Measurements from ENCODE around the gene CIITA.
A peak's percentile ranks its signal among the peaks of the same experiment; 100 is the strongest.

Gene CIITA

DNA sequence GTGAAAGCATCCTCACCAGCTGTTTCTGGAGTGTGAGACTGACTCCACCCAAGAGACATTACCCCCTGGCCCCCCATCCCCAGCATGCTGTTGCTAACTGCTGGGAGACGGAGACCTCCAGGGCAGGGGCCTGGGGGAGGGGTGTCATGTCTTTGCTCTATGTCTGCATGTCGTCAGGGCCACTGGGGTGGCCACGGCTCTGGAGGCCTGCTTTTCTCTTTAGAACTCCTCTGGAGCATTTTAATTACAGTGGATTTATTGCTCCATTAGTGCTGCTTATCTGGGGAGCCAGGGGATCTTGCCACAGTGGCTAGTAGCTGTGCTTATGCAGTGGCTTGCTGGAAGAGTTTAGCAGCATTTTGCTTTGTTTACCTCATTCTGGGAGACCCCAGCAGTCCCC, 99.6 kb downstream of the CIITA start:
- TF ChIP-seq, protein P1, sequence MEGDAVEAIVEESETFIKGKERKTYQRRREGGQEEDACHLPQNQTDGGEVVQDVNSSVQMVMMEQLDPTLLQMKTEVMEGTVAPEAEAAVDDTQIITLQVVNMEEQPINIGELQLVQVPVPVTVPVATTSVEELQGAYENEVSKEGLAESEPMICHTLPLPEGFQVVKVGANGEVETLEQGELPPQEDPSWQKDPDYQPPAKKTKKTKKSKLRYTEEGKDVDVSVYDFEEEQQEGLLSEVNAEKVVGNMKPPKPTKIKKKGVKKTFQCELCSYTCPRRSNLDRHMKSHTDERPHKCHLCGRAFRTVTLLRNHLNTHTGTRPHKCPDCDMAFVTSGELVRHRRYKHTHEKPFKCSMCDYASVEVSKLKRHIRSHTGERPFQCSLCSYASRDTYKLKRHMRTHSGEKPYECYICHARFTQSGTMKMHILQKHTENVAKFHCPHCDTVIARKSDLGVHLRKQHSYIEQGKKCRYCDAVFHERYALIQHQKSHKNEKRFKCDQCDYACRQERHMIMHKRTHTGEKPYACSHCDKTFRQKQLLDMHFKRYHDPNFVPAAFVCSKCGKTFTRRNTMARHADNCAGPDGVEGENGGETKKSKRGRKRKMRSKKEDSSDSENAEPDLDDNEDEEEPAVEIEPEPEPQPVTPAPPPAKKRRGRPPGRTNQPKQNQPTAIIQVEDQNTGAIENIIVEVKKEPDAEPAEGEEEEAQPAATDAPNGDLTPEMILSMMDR (IDR thresholded peaks at IDR 0.05; ENCODE audit: low read depth, low read length): no peak
- DNase-seq (ENCODE audit: extremely low read depth, low read depth): no peak

DNA sequence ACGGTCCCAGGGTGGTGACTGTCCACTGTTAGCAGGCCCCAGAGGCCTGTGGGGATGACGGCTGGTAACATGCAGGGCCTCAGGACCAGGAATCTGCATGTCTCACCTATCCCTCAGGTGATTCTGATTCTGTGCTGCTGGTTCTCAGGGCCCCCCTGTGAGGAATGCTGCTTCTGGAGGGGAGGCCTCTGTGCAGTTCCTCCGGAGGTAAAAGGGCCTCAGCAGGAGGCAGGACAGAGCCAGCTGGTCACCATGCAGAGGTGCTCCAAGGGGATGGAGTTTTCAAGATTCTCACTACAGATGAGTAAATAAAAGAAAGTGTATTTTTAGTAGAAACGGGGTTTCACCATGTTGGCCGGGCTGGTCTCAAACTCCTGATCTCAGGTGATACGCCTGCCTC, 101.1 kb downstream of the CIITA start:
- no peak for DNase-seq (ENCODE audit: extremely low read depth, low read depth)
- TF ChIP-seq, protein P1 (IDR thresholded peaks at IDR 0.05; ENCODE audit: low read depth, low read length): no peak

DNA sequence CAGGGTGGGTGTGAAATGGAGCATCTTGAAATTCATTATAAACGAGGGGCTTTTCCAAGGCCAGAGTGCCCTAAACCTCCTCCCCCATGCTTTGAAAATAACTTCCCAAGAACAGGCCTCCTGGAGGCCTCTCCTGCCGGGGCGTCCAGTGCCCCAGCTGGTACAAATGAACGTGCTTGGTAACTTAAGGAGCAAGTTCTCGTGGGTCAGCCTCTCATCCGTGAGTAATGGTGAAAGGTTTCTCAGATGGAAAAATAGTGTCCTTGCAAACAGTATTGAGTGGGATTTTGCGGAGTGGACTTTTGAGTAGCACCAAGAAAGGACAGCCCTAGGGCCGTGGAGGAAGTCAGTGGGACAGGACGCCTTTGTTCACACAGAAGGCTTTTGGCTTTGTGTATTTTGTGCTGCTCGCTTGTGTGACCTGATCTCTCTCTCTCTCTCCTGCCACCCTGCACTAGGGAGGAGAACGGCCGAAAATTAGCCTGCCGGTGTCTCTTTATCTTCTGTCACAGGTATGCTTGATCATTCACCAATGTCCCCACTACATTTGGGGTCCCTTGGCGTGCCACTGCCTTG, 102.0 kb downstream of the CIITA start:
- no peak for DNase-seq (ENCODE audit: extremely low read depth, low read depth)
- TF ChIP-seq, protein P1 (IDR thresholded peaks at IDR 0.05; ENCODE audit: low read depth, low read length): no peak

DNA sequence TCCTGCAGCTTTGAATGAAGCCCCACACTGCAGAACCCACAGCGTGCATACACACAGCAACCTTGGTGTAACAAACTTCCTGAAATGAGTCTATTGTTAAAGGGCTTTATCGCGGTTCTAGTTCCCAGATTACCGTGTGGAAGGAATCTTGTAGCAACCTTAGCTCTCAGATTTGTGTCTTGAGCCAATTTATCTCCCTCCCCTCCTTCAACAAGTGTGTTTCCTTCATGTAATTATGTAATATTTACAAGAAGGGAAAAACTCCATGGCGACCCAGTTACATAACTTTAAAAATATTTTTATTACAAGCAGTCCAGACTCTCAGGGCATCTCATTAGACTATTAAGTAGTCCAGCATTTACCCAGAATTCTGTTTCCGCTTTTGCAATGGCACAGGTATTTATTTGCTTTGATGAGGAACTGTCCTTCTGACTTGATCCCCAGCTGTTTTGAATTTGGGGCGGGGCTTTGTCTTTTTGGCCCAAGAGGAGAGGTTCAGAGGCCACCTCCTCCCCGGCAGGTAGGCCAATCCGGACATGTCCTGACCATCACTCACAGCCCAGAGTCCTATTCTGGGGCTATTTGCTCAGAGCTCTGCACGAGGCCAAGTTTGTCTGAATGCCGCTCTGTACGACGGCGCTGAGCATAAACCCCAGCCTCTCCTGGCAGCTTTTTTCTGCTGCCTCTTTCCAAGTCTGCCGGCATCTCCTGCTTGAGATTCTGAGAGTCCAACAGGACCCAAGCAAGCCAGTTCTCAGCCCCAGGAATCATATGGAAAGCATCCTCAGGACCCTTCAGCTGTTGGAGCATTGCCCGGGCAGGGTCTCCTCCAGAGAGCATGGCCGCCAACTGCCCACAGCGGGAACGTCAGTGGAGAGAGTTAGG, 103.0 kb downstream of the CIITA start:
- DNase-seq (ENCODE audit: extremely low read depth, low read depth): no peak
- TF ChIP-seq, protein P1 (IDR thresholded peaks at IDR 0.05; ENCODE audit: low read depth, low read length): no peak

DNA sequence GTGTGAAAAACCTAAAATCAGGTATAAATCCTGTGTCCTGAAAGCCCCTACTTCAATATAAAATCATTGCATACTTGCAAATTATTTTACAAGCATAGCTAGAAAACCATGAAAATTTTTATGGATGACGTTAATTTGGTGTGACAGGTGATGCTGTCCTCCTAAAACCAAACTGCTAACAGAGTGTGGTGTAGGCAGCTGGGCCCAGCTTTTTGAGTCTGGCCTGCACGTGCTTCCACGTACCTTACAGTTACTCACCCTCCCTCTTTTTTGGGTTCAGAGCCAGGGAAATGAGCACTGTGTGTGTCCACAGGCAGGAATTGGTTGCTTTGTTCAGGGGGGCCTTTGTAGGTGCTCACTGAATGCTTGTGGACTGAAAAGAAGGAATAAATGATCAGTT, 103.8 kb downstream of the CIITA start:
- TF ChIP-seq, protein P1 (IDR thresholded peaks at IDR 0.05; ENCODE audit: low read depth, low read length): no peak
- no peak for DNase-seq (ENCODE audit: extremely low read depth, low read depth)

DNA sequence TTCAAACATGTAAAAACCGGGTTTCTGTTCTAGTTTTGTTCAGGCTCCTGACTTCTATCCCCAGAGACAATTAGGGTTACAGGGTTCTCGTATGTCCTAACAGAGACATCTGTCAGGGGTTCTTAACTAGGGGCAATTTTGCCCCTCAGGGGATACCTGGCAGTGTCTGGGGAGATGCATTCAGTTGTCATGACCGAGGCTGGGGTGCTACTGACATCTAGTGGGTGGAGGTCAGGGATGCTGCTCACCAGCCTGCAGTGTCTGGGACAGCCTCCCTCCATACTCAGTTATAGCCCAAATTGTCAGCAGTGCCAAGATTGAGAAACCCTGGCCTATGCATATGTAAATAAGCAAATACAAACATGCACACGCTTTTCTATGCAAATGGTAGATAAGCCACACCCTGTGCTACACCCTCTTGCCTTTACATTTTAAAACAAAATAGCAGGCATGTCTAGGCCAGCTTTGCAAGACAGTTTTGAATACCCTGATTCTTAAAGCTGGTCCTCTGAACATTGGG, 104.8 kb downstream of the CIITA start:
- TF ChIP-seq, protein P1 (IDR thresholded peaks at IDR 0.05; ENCODE audit: low read depth, low read length): peak; percentile 37
- no peak for DNase-seq (ENCODE audit: extremely low read depth, low read depth)

All from AG09319 (cell line).